CD4-positive, alpha-beta T cell treated with Interleukin-15 for 1 hour (primary cell): ENCODE results near the gene USP36.
"Not testable (repeated sequence)": the region's sequence is repeated elsewhere in the genome, so short reads cannot be mapped to it uniquely, and the experiment has no call there.

Experiments
- DNase-seq: peaks from one replicate; pipeline ENCODE4 v3.0.0-alpha.2; 2020

USP36 gene

DNA sequence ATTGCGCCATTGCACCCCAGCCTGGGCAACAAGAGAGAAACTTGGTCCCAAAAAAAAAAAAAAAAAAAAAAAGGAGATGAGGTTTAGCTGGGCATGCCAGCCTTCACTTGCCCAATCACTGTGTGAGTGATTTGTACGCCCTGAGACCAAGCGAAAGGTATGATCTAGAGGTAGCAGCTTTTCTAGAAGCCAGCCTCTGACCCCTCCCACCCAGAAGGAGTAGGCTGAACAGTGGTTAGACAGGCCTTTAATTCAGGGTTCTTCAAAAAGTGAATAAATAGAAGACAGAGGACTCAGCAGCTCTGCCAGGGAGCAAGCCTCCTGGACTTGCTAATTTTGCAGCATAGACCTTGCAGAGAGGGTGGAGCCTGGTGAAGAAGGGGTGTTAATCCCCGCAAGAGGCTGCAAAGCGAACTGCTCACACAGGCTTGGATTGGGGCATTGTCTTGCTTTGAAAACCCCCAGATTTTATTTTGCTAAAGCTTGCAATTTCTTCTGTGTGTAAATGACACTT lies 51.4 kb downstream of the USP36 start:
- DNase-seq, result no peak

GRCh38 chr17:78788451-78788850 lies 52.2 kb downstream of the USP36 start:
- DNase-seq, result no peak

DNA sequence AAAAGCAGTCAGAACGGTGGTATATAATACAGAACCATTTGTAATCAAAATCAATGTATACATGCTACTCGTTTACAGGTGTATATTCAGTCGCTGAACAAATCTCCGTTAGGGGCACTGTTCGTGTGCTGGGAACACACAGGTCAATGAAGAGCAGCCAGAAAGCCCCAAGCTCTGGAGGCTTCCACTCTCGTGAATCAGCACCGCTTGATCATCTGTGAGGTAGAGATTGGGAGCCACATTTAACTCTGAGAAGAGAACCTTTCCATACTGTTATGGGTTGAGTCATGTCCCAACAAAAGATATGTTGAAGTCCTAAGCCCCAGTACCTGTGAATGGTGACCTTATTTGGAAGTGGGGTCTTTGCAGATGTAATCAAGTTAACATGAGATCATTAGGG lies 53.2 kb downstream of the USP36 start:
- DNase-seq, result no peak

GRCh38 chr17:78785663-78786057 lies 55.0 kb downstream of the USP36 start:
- no peak for DNase-seq

DNA sequence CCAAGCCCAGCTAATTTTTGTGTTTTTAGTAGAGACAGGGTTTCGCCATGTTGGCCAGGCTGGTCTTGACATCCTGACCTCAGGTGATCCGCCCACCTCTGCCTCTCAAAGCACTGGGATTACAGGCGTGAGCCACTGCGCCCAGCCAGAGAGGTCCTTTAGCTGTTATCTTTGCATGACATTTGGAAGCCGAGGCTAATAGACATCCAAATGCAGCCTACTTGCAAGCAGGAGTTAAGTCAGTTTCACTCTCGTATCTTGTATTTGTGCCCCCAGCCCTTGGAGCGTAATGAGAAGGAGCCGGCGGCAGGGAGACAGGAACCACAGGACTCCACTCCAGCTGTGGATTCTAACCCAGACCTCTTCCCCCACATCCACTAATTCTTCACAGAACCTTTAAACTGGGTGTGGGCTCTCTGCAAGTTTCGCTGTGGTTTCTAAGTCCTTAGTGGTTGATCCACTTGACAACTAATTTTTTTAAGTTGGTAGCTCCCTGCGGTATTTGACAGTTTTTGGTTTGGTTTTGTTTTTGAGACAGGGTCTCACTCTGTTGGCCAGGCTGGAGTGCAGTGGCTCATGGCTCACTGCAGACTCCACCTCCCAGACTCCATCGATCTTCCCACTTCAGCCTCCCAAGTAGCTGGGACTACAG lies 55.5 kb downstream of the USP36 start:
- peak; percentile 16 for DNase-seq

GRCh38 chr17:78784352-78784751 lies 56.3 kb downstream of the USP36 start:
- DNase-seq, result peak; percentile 13

DNA sequence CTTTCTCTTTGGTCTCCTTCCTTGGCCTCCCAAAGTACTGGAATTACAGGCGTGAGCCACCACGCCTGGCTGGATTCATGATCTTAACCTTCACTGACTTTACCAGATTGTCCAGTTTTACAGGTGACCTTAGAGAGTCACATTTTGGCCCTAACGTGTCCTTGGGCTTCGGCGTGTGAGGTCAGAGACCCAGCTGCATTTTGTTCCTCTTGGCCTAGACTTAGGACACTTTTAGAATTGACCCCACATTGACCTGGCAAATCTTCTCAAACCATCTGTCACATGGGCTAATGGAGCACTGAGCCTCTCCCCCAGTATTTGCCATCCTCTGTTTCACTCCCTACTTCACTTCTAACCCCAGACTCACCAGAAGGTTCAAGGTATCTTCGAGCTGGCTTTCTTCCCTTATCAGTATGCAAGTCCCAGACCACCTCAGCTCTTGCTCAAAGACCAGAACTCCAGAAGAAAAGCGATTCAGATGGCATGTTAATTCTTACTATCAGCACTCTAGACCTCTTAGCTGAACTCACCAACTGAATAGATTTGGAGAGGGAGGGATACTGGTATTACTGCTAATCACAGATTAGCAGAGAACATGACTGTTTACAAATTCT lies 56.8 kb downstream of the USP36 start:
- no peak for DNase-seq

DNA sequence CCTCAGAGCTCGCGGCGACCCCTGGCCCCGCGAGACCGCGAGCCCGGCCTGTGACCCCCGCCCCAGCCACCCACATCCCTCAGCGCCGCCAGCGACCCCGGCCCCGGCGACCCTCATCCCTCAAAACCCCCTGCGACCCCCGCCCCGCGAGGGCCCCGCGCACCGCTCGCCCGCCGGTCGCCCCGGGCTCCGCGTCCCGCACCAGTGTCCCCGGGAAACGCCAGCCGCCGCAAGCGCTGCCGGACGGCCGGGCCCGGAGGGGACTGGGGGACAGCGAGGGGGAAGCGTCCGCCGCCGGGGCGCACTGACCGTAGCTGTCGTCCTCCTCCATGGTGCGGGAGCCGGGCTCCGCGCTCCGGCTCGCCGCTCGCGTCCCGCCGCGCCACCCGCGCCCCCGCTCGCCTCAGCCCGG lies 58.7 kb downstream of the USP36 start, which contains the start of gene CYTH1:
Gene CYTH1, minus strand, starts transcription at position 381 of the 412 bp plus-strand sequence. Its CDS starts 50 bp downstream, at position 331.
- no peak for DNase-seq

- DNase-seq, result peak; percentile 45
Measured at GRCh38 chr17:78781104-78781892, 59.3 kb downstream of the USP36 start.

DNA sequence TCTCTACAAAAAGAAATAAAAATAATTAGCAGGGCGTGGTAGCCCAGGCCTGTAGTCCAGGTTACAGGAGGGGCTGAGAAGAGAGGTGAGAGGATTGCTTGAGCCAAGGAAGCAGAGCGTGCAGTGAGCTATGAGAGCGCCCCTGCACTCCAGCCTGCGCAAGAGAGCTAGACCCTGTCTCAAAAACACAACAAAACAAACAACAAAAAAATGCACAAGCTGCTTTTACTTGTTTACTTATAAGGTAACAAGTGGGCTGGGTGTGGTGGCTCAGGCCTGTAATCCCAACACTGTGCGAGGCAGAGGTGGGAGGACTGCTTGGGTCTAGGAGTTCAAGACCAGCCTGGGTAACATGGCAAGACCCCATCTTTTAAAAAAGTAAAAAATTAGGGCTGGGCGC lies 60.3 kb downstream of the USP36 start:
- no peak for DNase-seq

DNA sequence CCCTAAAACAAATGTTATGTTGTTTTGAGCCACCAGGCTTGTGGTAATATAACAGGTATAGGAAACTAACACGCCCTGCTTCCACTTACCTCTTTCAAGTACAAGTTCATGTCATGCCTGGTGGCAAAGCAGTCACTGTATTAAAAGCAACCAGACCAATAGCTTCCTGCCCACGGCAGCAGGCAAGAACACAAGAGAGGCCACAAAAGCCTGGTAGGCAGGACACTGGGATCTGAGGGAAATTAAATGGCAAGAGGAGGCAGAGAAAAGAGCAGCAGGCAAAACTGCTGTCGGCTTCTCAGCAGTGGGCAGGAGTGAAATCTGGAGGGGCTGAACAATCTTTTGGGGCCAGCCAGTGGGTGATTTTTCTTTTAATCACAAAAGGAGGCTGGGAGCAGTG lies 60.8 kb downstream of the USP36 start:
- peak; percentile 81 for DNase-seq

DNA sequence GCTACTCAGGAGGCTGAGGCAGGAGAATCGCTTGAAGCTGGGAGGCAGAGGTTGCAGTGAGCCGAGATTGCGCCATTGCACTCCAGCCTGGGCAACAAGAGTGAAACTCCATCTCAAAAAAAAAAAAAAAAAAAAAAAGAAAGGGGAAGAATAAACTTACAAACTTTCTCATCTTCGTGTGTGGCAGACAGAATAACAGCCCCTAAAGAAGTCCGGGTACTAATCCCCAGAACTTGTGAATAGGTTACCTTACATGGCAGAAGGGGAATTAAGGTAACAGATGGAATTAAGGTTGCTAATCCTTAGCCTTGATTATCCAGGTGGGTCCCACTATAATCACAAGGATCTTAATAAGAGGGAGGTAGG lies 61.3 kb downstream of the USP36 start:
- not testable (repeated sequence) for DNase-seq

GRCh38 chr17:78777881-78778280 lies 62.7 kb downstream of the USP36 start:
- peak; percentile 51 for DNase-seq

GRCh38 chr17:78774956-78775571 lies 65.5 kb downstream of the USP36 start:
- peak; percentile 74 for DNase-seq

DNA sequence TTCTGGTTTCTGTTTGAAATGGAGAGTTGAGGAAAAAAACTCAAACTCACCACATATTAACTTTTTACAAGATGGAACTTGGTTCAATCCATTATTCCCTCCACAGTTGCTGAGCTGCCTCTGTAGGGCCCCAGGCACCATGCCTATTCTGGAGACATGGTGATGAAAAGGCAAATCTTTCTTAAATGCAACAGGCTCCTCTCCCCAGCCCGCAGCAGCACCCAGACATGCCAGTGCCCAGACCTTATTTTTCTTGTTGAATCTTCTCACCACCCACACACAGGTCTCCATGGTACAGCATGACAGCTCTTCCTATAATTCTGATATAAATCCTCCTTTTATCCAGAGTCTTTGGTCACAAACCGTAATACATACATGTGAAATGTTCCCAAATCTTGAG lies 66.2 kb downstream of the USP36 start:
- DNase-seq, result no peak

GRCh38 chr17:78771758-78772382 lies 68.7 kb downstream of the USP36 start:
- no peak for DNase-seq

DNA sequence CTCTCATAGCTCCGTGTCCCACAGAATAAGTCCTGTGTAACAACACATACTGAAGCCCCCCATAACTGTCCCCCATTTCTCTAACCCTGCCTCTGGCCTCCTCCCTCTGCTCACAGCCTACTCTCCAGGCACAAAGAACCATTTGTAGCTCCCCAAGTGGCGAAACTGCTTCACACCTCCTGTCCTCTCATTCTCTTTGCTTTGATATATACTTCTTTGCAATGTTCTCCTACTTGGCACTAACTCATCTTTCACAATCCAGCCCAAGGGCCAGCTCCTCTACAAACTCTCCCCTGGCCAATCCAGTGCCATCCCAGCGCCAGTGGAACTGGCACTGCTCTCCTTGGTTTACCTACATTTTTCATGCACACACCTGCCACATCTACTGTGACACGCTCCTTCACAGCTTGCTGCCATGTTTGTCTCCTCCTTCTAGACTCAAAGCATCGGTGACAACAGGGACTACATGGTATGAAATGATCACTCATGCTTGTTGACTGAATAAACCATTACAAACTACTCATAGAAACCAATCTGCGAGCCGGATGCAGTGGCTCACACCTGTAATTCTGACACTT lies 71.3 kb downstream of the USP36 start:
- DNase-seq, result no peak

DNA sequence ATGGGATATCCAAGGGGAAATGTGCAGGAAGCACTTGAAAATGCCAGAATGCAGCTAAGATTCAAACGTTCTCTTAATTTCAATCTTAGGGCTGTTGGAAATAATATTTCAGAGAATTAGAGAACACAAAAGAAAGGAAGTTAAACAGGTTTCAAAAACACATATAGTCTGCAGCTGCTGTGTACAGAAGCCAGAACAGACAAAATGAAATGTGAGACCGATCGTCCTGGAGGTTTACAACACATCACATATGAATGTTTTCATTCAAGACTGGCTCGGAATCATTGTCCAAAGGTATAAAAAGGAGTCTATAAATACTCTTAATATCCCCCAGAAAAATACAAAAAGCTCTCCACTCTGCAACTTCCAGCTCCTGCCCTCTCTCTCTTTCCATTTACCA lies 72.8 kb downstream of the USP36 start:
- DNase-seq, result no peak

- DNase-seq, result no peak
Measured at GRCh38 chr17:78766743-78767294, 73.8 kb downstream of the USP36 start.

DNA sequence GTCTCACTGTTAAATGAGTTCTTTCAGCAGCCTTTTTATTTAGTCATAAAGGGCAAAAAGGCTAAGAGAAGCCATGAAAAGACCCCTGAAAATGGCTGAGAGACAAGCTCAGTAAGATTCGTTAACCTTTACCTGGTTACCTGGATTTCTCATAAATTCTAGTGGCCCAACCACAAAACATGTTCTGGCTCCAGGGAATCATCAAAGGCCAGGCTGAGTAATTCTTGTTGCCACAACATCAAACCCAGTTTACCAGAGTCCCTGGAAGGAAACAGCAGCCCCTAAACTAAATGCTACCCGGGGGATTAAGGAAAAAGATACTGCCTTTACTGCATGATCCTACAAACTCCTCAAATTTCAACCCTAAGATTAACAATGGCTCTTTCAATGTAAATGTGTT lies 74.4 kb downstream of the USP36 start:
- DNase-seq, result no peak

DNA sequence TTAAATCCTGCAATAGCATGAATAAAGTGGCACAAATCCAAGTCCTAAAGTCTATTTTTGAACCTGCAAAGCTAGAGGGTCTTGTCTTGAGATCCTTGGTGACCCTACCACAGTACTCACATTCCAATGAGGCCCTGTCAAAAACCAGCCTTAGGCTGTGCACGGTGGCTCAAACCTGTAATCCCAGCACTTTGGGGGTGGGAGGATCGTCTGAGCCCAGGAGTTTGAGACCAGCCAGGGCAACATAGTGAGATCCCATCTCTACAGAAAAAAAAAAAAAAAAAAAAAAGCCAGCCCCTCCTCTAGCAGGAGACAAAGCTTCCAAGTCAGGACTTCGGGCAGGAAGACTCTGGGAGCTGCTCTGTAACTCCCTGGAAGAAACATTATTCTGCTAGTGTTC lies 74.8 kb downstream of the USP36 start:
- no peak for DNase-seq

DNA sequence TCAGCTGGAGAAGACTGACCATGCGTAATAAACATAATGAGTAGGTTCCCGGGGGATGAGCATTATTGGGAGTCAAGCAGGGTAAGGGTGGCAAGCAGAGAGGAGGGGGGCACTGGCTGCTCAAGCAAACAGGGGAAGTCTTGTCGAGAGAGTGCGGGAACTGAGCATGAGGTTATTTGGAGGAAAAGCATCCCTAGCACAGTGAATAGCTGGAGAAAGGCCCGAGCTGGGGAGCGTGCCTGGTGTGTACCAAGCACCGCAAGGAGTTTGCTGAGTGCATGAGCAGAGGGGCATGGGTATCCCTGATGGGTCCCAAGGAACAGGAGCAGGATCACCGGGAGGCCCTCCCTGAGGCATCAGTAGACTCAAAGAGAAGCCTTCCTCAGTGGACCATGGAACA lies 75.7 kb downstream of the USP36 start:
- DNase-seq, result no peak
